ENCODE data around the gene LSAMP. TPM values are rescaled to one million over a fixed set of nuclear protein-coding genes. Genes with fewer than 3 reads are reported as not detected.
A peak's percentile ranks its signal among the peaks of the same experiment; 100 is the strongest.

Gene LSAMP
- polyA plus RNA-seq, 2 of the 4 experiments (the other 2 are of a cell fraction), result 0.12 to 0.53 TPM

DNA sequence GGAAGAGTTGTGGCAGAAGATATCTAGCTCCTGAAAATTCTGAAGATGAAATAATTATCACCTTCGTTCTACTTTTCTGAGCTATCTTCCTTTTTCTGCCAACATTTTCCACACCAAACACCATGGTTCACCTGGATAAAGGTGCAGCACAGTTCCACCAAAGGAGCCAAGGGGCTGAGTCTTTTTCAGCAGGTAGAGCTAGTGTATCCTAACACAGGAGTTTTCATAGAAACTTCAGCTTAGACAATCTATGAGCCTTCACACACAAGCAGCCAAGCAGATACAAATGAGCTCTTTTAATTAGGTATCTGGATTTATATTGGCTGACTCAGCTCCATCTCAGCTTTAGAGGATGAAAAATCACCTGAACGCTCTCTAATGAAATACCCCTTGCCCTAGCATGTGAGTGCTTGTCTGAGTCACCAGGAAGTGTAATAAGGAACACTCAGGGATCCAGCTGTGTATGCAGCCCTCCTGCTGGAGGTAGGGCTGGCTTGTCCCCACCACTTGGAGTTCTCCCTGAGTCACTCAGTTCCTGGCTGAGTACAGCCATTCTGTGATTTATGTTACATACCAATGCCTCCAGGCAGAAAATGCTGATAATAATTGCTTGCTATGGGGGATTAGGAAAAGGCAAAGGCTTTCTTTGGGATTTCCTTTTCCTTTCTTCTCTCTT, 385.7 kb downstream of the LSAMP start:
- TF ChIP-seq POLR2AphosphoS2 (conservative IDR thresholded peaks at IDR 0.05; ENCODE audit: low read length) (no peak), MAFK (IDR thresholded peaks at IDR 0.05; ENCODE audit: partially characterized antibody) (peak; percentile 66)
- H3K9me3 ChIP-seq, result no peaks in the 10 kb centered on the region
- 0 out of 6 replicates have a peak overlapping the region, but pooled peaks of 1 of the 2 experiments have one; percentile 33 for H3K27ac ChIP-seq
- H3K4me1 ChIP-seq, result 0 out of 3 replicates have a peak, but pooled peaks cover 7% of the 10 kb centered on the region
- 7% methylated on average over 2 of the region's 2 CpGs for WGBS (ENCODE audit: missing lambda C conversion rate)
- ATAC-seq (peak; percentile 84 to 99), FAIRE-seq (no peak), DNase-seq (ENCODE audit: low read depth in 1 of 2, low spot score in 1 of 2) (peak; percentile 41 to 60)
- 0 out of 3 replicates have a peak overlapping the region, but pooled peaks have one; percentile 1 for H3K4me2 ChIP-seq
- POLR2A ChIA-PET, result no interaction called here
- no peak overlapping the region for H3K4me3 ChIP-seq
- CTCF ChIA-PET, result no interaction called here

DNA sequence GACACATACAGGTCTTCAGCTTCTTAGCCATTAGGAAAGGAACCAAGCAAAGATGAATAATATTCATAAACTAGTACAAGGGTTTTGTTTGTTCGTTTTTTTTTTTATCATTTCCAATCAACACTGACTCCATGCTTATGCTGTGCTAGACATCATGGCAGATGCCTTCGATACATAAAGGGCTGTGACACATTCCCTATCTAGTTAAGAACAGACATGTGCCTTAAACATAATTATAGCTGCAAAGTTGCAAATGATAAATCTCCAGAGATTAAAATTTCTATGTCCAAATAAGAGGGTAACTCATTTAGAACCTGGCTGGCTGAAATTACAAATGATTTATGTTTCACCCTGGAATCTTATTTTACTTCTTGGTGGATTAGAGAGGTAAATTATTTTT, 386.4 kb downstream of the LSAMP start:
- 41% methylated on average over 2 of the region's 2 CpGs for WGBS (ENCODE audit: missing lambda C conversion rate)
- Histone ChIP-seq H3K27ac (no peak overlapping the region), H3K4me3 (no peak overlapping the region), H3K9me3 (no peaks in the 10 kb centered on the region), H3K4me2 (no peak overlapping the region), H3K4me1 (0 out of 3 replicates have a peak, but pooled peaks cover 7% of the 10 kb centered on the region)
- no peak for ATAC-seq
- TF ChIP-seq USF2 (IDR thresholded peaks at IDR 0.05) (no peak), EP300 (IDR thresholded peaks at IDR 0.05) (no peak), ZFP36 (IDR thresholded peaks at IDR 0.05; ENCODE audit: borderline replicate concordance, partially characterized antibody) (no peak), MYC (IDR thresholded peaks at IDR 0.05; ENCODE audit: borderline replicate concordance, low read length) (no peak), MAFK (IDR thresholded peaks at IDR 0.05; ENCODE audit: partially characterized antibody) (no peak), HOXA7 (CRISPR knock-in tag; IDR thresholded peaks at IDR 0.05) (no peak), TP53 (CRISPR knock-in tag; IDR thresholded peaks at IDR 0.05) (no peak), ZC3H11A (IDR thresholded peaks at IDR 0.05) (no peak), HDAC2 (IDR thresholded peaks at IDR 0.05) (no peak), RAD21 (conservative IDR thresholded peaks at IDR 0.05 in 1 of 2, IDR thresholded peaks at IDR 0.05 in 1 of 2) (no peak), EHMT2 (IDR thresholded peaks at IDR 0.05; ENCODE audit: low read depth) (no peak), PHF8 (IDR thresholded peaks at IDR 0.05; ENCODE audit: borderline replicate concordance, low read depth) (no peak), TFCP2L1 (CRISPR knock-in tag; IDR thresholded peaks at IDR 0.05) (no peak)
- TF ChIP-seq, protein P1, sequence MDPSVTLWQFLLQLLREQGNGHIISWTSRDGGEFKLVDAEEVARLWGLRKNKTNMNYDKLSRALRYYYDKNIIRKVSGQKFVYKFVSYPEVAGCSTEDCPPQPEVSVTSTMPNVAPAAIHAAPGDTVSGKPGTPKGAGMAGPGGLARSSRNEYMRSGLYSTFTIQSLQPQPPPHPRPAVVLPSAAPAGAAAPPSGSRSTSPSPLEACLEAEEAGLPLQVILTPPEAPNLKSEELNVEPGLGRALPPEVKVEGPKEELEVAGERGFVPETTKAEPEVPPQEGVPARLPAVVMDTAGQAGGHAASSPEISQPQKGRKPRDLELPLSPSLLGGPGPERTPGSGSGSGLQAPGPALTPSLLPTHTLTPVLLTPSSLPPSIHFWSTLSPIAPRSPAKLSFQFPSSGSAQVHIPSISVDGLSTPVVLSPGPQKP (IDR thresholded peaks at IDR 0.05; ENCODE audit: low read depth, low read length), result no peak
- TF ChIP-seq, protein P2, sequence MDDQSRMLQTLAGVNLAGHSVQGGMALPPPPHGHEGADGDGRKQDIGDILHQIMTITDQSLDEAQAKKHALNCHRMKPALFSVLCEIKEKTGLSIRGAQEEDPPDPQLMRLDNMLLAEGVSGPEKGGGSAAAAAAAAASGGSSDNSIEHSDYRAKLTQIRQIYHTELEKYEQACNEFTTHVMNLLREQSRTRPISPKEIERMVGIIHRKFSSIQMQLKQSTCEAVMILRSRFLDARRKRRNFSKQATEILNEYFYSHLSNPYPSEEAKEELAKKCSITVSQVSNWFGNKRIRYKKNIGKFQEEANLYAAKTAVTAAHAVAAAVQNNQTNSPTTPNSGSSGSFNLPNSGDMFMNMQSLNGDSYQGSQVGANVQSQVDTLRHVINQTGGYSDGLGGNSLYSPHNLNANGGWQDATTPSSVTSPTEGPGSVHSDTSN (IDR thresholded peaks at IDR 0.05), result no peak
- TF ChIP-seq, protein P3, sequence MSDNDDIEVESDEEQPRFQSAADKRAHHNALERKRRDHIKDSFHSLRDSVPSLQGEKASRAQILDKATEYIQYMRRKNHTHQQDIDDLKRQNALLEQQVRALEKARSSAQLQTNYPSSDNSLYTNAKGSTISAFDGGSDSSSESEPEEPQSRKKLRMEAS (IDR thresholded peaks at IDR 0.05), result no peak
- POLR2A ChIA-PET, result no interaction called here
- no peak for FAIRE-seq
- CTCF ChIA-PET, result no interaction called here
- DNase-seq (ENCODE audit: low read depth in 1 of 2, low spot score in 1 of 2), result no peak

- H3K27ac ChIP-seq, result no peak overlapping the region
- DNase-seq (ENCODE audit: low read depth in 1 of 2, low spot score in 1 of 2) (no peak), ATAC-seq (no peak), FAIRE-seq (no peak)
- TF ChIP-seq HMGXB4 (CRISPR knock-in tag; IDR thresholded peaks at IDR 0.05; ENCODE audit: borderline replicate concordance) (no peak), RAD21 (conservative IDR thresholded peaks at IDR 0.05 in 1 of 2, IDR thresholded peaks at IDR 0.05 in 1 of 2) (no peak)
- no peaks in the 10 kb centered on the region for H3K9me3 ChIP-seq
- H3K4me3 ChIP-seq, result no peak overlapping the region
- ChIA-PET CTCF (no interaction called here), POLR2A (no interaction called here)
- H3K4me1 ChIP-seq, result 0 out of 3 replicates have a peak, but pooled peaks cover 7% of the 10 kb centered on the region
- no peak overlapping the region for H3K4me2 ChIP-seq
- WGBS (ENCODE audit: missing lambda C conversion rate), result 29% methylated on average over 1 of the region's 1 CpG
Observed at GRCh38 chr3:116057400-116058006, 387.8 kb downstream of the LSAMP start.
